Trophoblast cell (in vitro differentiated cells and primary cell): ENCODE data around the gene CCDC141.

Experiments used
- DNase-seq, 2 donors: peaks; one replicate each; pipeline ENCODE4 v3.0.0-alpha.2; 2016
- H2AFZ ChIP-seq: 2 replicates; pipeline ENCODE4 v1.6.1; 2013; ENCODE audit warnings: low read length, moderate library complexity, mild to moderate bottlenecking; ENCODE audit not compliant: insufficient read depth, poor library complexity
- H2AK5ac ChIP-seq: 2 replicates; pipeline ENCODE4 v1.6.1; 2013; ENCODE audit warnings: mild to moderate bottlenecking, low read length
- H2BK120ac ChIP-seq: 2 replicates; pipeline ENCODE4 v1.6.1; 2013; ENCODE audit warnings: low read length, mild to moderate bottlenecking, moderate library complexity; ENCODE audit not compliant: insufficient read depth, poor library complexity
- H2BK12ac ChIP-seq: 2 replicates; pipeline ENCODE4 v1.6.1; 2013; ENCODE audit warnings: mild to moderate bottlenecking, low read length, moderate library complexity
- H2BK5ac ChIP-seq: 2 replicates; pipeline ENCODE4 v1.6.1; 2013; ENCODE audit warnings: low read length, low read depth, moderate library complexity, mild to moderate bottlenecking; ENCODE audit not compliant: poor library complexity
- H3K14ac ChIP-seq: 2 replicates; pipeline ENCODE4 v1.6.1; 2013; ENCODE audit warnings: mild to moderate bottlenecking, low read length
- H3K18ac ChIP-seq: 2 replicates; pipeline ENCODE4 v1.6.1; 2013; ENCODE audit warnings: mild to moderate bottlenecking, low read length
- H3K23ac ChIP-seq: 2 replicates; pipeline ENCODE4 v1.6.1; 2013; ENCODE audit warnings: low read length
- H3K27ac ChIP-seq: 2 replicates; pipeline ENCODE4 v1.5.1; 2013; ENCODE audit warnings: low read depth, mild to moderate bottlenecking, inconsistent platforms, low read length, moderate library complexity
- H3K27me3 ChIP-seq: 2 replicates; pipeline ENCODE4 v1.6.1; 2013; ENCODE audit warnings: inconsistent platforms, mild to moderate bottlenecking, low read length, moderate library complexity; ENCODE audit not compliant: insufficient read depth
- H3K36me3 ChIP-seq, 2 experiments: 1 replicate in 1 of 2; 2 replicates in 1 of 2; pipeline ENCODE4 v1.6.1; 2013; ENCODE audit warnings: low read length in 2 of 2, mild to moderate bottlenecking in 2 of 2, moderate library complexity in 1 of 2; ENCODE audit not compliant: insufficient read depth in 2 of 2, control insufficient read depth in 1 of 2
- H3K4ac ChIP-seq: 2 replicates; pipeline ENCODE4 v1.6.1; 2013; ENCODE audit warnings: low read depth, mild to moderate bottlenecking, low read length, moderate library complexity
- H3K4me1 ChIP-seq, 2 experiments: 1 replicate in 1 of 2; 2 replicates in 1 of 2; pipeline ENCODE4 v1.6.1; 2013; ENCODE audit warnings: low read length in 2 of 2, mild to moderate bottlenecking in 2 of 2, moderate library complexity in 1 of 2; ENCODE audit not compliant: insufficient read depth in 2 of 2, control insufficient read depth in 1 of 2
- H3K4me2 ChIP-seq: 2 replicates; pipeline ENCODE4 v1.6.1; 2013; ENCODE audit warnings: inconsistent platforms, mild to moderate bottlenecking, low read length, moderate library complexity
- H3K4me3 ChIP-seq: 2 replicates; pipeline ENCODE4 v1.5.1; 2013; ENCODE audit warnings: mild to moderate bottlenecking, low read depth, low read length, inconsistent platforms
- H3K79me1 ChIP-seq: one replicate; pipeline ENCODE4 v1.6.1; 2013; ENCODE audit warnings: low read length
- H3K79me2 ChIP-seq: 2 replicates; pipeline ENCODE4 v1.6.1; 2013; ENCODE audit warnings: low read length, mild to moderate bottlenecking; ENCODE audit not compliant: control insufficient read depth, insufficient read depth, poor library complexity
- H3K9ac ChIP-seq: 2 replicates; pipeline ENCODE4 v1.6.1; 2013; ENCODE audit warnings: mild to moderate bottlenecking, low read length
- H3K9me3 ChIP-seq: 2 replicates; pipeline ENCODE4 v1.6.1; 2013; ENCODE audit warnings: low read depth, mild to moderate bottlenecking, control low read depth, inconsistent platforms, low read length; ENCODE audit not compliant: insufficient read depth
- H4K12ac ChIP-seq: 2 replicates; pipeline ENCODE4 v1.6.1; 2013; ENCODE audit warnings: low read depth, mild to moderate bottlenecking, low read length, moderate library complexity
- H4K8ac ChIP-seq: 2 replicates; pipeline ENCODE4 v1.6.1; 2013; ENCODE audit warnings: low read depth, mild to moderate bottlenecking, low read length, moderate library complexity
- H4K91ac ChIP-seq: one replicate; pipeline ENCODE4 v1.6.1; 2013; ENCODE audit warnings: low read depth, mild to moderate bottlenecking, low read length, moderate library complexity
- WGBS: extraction: QIAGEN DNeasy Blood & Tissue Kit; methylation state at CpG from one replicate; pipeline ENCODE4 v1.1.7; 2013; ENCODE audit warnings: missing lambda C conversion rate; ENCODE audit not compliant: insufficient read length, insufficient coverage; ENCODE audit errors: extremely low coverage; 5-methylcytosine and 5-hydroxymethylcytosine counted together

The CCDC141 gene

DNA sequence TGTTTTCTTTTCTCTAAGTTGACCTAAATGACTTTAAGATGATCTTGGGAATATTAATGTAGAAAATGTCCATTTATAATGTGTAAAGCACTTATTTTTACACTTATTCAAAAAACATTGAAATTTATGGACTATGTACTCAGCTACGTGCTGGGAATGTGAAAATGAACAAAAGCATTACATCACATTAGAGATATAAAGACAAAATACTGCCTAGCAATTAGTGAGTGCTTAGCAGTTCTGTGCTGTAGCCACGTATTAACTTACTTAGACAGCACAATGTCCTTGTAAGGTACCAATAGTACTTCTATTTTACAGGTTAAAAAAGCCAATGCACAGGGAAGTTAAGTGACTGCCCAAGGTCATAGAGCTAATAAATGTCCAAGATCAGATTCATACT lies 138.9 kb downstream of the CCDC141 start:
- no peak overlapping the region for H4K12ac ChIP-seq
- no peak overlapping the region for H3K4me3 ChIP-seq
- H2BK5ac ChIP-seq: no peak overlapping the region
- H3K79me1 ChIP-seq: no peaks in the 10 kb centered on the region
- no peak overlapping the region for H3K14ac ChIP-seq
- H3K18ac ChIP-seq: no peak overlapping the region
- H3K27me3 ChIP-seq: no peaks in the 10 kb centered on the region
- H2AFZ ChIP-seq: no peak overlapping the region
- H4K91ac ChIP-seq: no peak overlapping the region
- H3K36me3 ChIP-seq: no peaks in the 10 kb centered on the region
- H2AK5ac ChIP-seq: no peak overlapping the region
- H3K4ac ChIP-seq: no peak overlapping the region
- H2BK120ac ChIP-seq: no peak overlapping the region
- H3K4me2 ChIP-seq: no peak overlapping the region
- no peaks in the 10 kb centered on the region for H3K9me3 ChIP-seq
- no peaks in the 10 kb centered on the region for H3K79me2 ChIP-seq
- no peak overlapping the region for H3K9ac ChIP-seq
- WGBS: no CpG with 5 or more reads among the region's 2 CpGs
- H3K4me1 ChIP-seq: no peaks in the 10 kb centered on the region
- H3K23ac ChIP-seq: no peak overlapping the region
- no peak overlapping the region for H2BK12ac ChIP-seq
- H4K8ac ChIP-seq: no peak overlapping the region
- H3K27ac ChIP-seq: no peak overlapping the region
- no peak for DNase-seq

DNA sequence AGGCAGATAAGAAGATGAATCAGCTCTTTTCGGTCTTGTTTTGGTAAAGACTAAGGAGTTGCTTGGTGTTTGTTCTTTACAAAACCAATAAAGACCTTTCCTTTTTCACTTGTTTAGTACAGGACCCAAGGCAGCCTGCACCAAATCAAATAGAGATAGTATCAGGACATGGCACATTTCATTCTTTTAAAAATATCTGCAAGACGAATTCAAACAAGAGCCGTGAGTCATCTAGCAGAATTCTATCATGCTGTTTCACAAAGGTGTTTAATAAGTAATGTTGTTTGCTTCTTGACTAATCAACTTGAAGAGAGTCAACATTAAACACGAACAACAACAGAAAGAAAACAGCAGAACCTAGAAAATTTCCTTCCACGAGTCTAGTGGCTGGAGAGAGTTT lies 139.9 kb downstream of the CCDC141 start:
- Histone ChIP-seq H3K4me2 (no peak overlapping the region), H3K9me3 (no peaks in the 10 kb centered on the region), H3K4me3 (no peak overlapping the region), H3K79me1 (no peaks in the 10 kb centered on the region), H2BK120ac (no peak overlapping the region), H3K14ac (no peak overlapping the region), H2AK5ac (no peak overlapping the region), H3K23ac (no peak overlapping the region), H3K79me2 (no peaks in the 10 kb centered on the region), H3K27ac (no peak overlapping the region), H3K27me3 (no peaks in the 10 kb centered on the region), H2BK5ac (no peak overlapping the region), H3K18ac (no peak overlapping the region), H2AFZ (no peak overlapping the region), H4K8ac (no peak overlapping the region), H3K4ac (no peak overlapping the region), H2BK12ac (no peak overlapping the region), H3K4me1 (no peaks in the 10 kb centered on the region), H3K9ac (no peak overlapping the region), H4K12ac (no peak overlapping the region), H4K91ac (no peak overlapping the region), H3K36me3 (no peaks in the 10 kb centered on the region)
- WGBS: no CpG with 5 or more reads among the region's 5 CpGs
- peak in 1 of 2 donors; percentile 39 for DNase-seq

DNA sequence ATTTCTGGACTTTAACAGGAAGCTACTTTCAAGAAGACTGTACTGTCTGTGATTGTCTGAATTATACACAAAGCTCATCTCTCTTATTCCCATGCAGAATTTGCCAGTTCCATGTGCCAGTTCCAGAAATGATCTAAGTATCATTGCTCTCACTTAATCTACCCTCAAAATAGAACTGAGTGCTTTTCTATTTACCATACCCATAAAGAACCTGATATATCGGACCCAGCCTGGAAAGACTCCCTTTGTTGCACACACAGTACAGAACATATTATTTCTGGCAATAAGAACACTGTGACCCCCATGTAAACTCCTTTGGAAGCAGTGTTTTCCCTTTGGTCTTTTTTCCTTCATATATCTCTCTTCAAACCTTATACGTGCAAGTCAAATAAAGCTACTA lies 140.4 kb downstream of the CCDC141 start:
- no peak overlapping the region for H3K4me3 ChIP-seq
- DNase-seq: no peak

DNA sequence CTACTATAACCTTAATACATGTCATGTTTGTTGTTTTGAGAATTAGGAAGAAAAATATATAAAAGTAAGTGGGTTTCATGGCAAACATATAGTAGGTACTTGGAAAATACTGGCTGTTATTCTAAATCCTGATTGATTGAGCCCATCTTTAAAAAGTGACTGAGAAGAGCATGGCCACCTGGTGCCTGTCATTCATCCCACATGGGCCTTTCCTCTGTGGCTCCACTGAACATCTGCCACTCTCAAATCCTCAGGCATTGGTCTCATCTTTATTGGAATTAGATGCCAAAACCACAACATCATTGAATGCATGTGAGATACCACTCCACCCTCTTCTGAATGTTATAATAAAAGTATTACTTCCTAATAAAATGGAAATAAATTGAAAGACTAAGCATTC lies 141.1 kb downstream of the CCDC141 start:
- Histone ChIP-seq H2BK12ac (no peak overlapping the region), H3K79me2 (no peaks in the 10 kb centered on the region), H3K4me3 (no peak overlapping the region), H3K36me3 (no peaks in the 10 kb centered on the region), H2BK5ac (no peak overlapping the region), H4K91ac (no peak overlapping the region), H3K4me1 (no peaks in the 10 kb centered on the region), H4K8ac (no peak overlapping the region), H4K12ac (no peak overlapping the region), H3K9me3 (no peaks in the 10 kb centered on the region), H2BK120ac (no peak overlapping the region), H3K27me3 (no peaks in the 10 kb centered on the region), H3K4ac (no peak overlapping the region), H2AK5ac (no peak overlapping the region), H3K23ac (no peak overlapping the region), H3K27ac (no peak overlapping the region), H3K79me1 (no peaks in the 10 kb centered on the region), H3K4me2 (no peak overlapping the region), H3K18ac (no peak overlapping the region), H2AFZ (no peak overlapping the region), H3K14ac (no peak overlapping the region), H3K9ac (no peak overlapping the region)
- DNase-seq: no peak

More for the DNA sequence above, 140.4 kb downstream of the CCDC141 start:
- Histone ChIP-seq H3K9ac (no peak overlapping the region), H3K4me2 (no peak overlapping the region), H3K4me1 (no peaks in the 10 kb centered on the region), H2BK120ac (no peak overlapping the region), H3K79me1 (no peaks in the 10 kb centered on the region), H3K27me3 (no peaks in the 10 kb centered on the region), H3K18ac (no peak overlapping the region), H3K36me3 (no peaks in the 10 kb centered on the region), H3K23ac (no peak overlapping the region), H4K8ac (no peak overlapping the region), H3K4ac (no peak overlapping the region), H4K12ac (no peak overlapping the region), H3K79me2 (no peaks in the 10 kb centered on the region), H2AFZ (no peak overlapping the region), H2BK5ac (no peak overlapping the region), H3K9me3 (no peaks in the 10 kb centered on the region), H2BK12ac (no peak overlapping the region), H3K27ac (no peak overlapping the region), H2AK5ac (no peak overlapping the region), H3K14ac (no peak overlapping the region), H4K91ac (no peak overlapping the region)
- WGBS: no CpG with 5 or more reads among the region's 2 CpGs
